ENCODE data around the gene ZNF138.

Gene ZNF138

DNA sequence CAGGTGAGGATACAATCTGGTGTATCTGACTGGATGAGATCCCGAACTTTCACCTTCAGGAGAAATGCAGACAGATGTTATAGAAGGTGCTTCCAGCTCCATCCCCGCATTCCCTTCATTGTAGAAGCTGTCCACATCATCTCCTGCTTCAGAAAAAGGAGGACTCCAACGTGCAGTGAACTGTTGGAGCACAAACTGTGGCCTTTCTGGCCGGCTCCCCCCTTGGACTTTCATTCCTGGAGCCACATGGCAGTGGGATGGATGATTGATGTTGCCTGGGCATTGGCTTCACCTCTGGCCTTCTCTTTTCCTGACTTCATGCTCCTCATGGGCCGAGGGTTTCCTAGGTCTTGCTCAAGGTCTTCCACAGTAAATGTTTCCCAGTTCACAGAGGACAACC is 79.3 kb downstream of the ZNF138 start:
- Histone ChIP-seq H2BK12ac (ENCODE audit: low read length) (no peak overlapping the region), H3K14ac (ENCODE audit: low read length) (no peak overlapping the region), H3K4me3 (ENCODE audit: low read depth, low read length) (no peak overlapping the region), H3K79me1 (ENCODE audit: low read length) (no peaks in the 10 kb centered on the region), H3K27me3 (ENCODE audit: insufficient read depth, low read length) (no peaks in the 10 kb centered on the region), H2BK5ac (ENCODE audit: low read depth, low read length, poor library complexity) (no peak overlapping the region), H3K4ac (ENCODE audit: low read depth, low read length) (no peak overlapping the region), H3K9me3 (ENCODE audit: insufficient read depth, low read depth, low read length) (peaks cover 54% of the 10 kb centered on the region), H4K8ac (ENCODE audit: low read depth, low read length) (no peak overlapping the region), H3K36me3 (ENCODE audit: control insufficient read depth in 1 of 2, insufficient read depth in 2 of 2, low read length in 2 of 2) (no peaks in the 10 kb centered on the region), H2AFZ (ENCODE audit: insufficient read depth, low read length, poor library complexity) (no peak overlapping the region), H3K79me2 (ENCODE audit: control insufficient read depth, insufficient read depth, low read length, poor library complexity) (no peaks in the 10 kb centered on the region), H2AK5ac (ENCODE audit: low read length) (no peak overlapping the region), H4K91ac (ENCODE audit: low read depth, low read length) (no peak overlapping the region), H4K12ac (ENCODE audit: low read depth, low read length) (no peak overlapping the region), H2BK120ac (ENCODE audit: insufficient read depth, low read length, poor library complexity) (no peak overlapping the region), H3K23ac (ENCODE audit: low read length) (no peak overlapping the region), H3K9ac (ENCODE audit: low read length) (no peak overlapping the region), H3K4me1 (ENCODE audit: control insufficient read depth in 1 of 2, insufficient read depth in 2 of 2, low read length in 2 of 2) (peaks cover 0 to 4% of the 10 kb centered on the region in 2 experiments), H3K18ac (ENCODE audit: low read length) (no peak overlapping the region), H3K4me2 (ENCODE audit: low read length) (no peak overlapping the region), H3K27ac (ENCODE audit: low read depth, low read length) (no peak overlapping the region)
- WGBS (ENCODE audit: extremely low coverage, insufficient coverage, insufficient read length) = no CpG with 5 or more reads among the region's 5 CpGs
- no peak for DNase-seq

DNA sequence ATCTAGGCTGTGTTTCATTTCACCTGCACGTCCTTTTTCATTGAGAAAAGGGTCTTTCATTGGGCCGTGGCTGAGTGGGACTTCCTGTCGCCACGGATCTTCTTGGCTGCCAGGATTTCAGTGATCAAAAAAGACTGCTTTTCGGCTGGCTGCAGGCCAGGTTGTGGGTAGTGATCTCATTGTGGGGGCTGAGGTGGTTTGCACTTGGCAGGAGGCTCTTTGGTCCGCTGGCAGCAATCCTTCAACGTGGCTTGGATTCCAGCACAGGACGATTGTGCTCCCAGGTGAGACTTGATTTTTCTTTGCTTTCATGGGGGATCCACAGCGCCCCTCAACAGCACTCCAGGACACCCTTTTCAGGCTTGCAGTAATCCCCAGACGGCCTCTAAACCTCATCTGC is 79.9 kb downstream of the ZNF138 start:
- Histone ChIP-seq H2BK12ac (ENCODE audit: low read length) (no peak overlapping the region), H3K9me3 (ENCODE audit: insufficient read depth, low read depth, low read length) (peaks cover 52% of the 10 kb centered on the region), H3K4me1 (ENCODE audit: control insufficient read depth in 1 of 2, insufficient read depth in 2 of 2, low read length in 2 of 2) (peaks cover 0 to 4% of the 10 kb centered on the region in 2 experiments), H3K23ac (ENCODE audit: low read length) (no peak overlapping the region), H2AFZ (ENCODE audit: insufficient read depth, low read length, poor library complexity) (no peak overlapping the region), H3K27me3 (ENCODE audit: insufficient read depth, low read length) (no peaks in the 10 kb centered on the region), H3K4me3 (ENCODE audit: low read depth, low read length) (no peak overlapping the region), H3K79me1 (ENCODE audit: low read length) (no peaks in the 10 kb centered on the region), H4K8ac (ENCODE audit: low read depth, low read length) (no peak overlapping the region), H3K4ac (ENCODE audit: low read depth, low read length) (no peak overlapping the region), H3K79me2 (ENCODE audit: control insufficient read depth, insufficient read depth, low read length, poor library complexity) (no peaks in the 10 kb centered on the region), H2BK120ac (ENCODE audit: insufficient read depth, low read length, poor library complexity) (no peak overlapping the region), H4K91ac (ENCODE audit: low read depth, low read length) (no peak overlapping the region), H3K18ac (ENCODE audit: low read length) (no peak overlapping the region), H2AK5ac (ENCODE audit: low read length) (no peak overlapping the region), H3K14ac (ENCODE audit: low read length) (no peak overlapping the region), H4K12ac (ENCODE audit: low read depth, low read length) (no peak overlapping the region), H3K4me2 (ENCODE audit: low read length) (no peak overlapping the region), H3K9ac (ENCODE audit: low read length) (no peak overlapping the region), H2BK5ac (ENCODE audit: low read depth, low read length, poor library complexity) (no peak overlapping the region), H3K36me3 (ENCODE audit: control insufficient read depth in 1 of 2, insufficient read depth in 2 of 2, low read length in 2 of 2) (no peaks in the 10 kb centered on the region), H3K27ac (ENCODE audit: low read depth, low read length) (no peak overlapping the region)
- DNase-seq = no peak
- no CpG with 5 or more reads among the region's 10 CpGs for WGBS (ENCODE audit: extremely low coverage, insufficient coverage, insufficient read length)

DNA sequence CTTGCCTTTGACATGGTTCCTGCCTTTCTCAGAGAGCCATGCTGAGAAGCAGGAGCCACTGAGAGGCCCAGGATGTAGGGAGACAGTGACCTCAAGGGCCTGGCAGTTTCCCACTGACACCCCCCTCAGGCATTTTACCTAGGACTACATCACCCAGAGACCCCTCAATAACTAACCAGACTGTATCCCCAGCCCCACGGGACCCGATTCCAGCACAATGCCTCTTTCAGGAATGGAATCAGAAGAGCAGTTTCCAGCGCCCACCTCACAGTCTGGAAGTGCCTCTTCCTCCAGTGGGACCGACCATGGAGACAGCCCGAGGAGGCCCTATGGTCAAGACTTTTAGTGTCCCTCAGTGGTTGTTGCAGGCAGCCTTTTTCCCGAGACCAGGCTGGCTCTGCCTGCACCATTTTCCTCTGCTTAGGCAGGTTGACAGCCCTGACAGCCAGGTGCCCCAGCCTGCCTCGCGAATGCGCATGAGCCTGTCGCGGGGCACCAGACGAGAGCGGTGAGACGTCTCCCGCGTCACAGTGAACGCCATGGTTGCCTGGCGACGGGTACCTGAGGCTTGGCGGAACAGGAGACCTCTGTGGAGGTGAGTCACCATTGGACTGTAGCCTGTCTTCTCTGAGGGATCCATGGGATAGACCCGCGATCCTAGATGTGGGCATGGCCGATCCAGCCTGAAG is 80.5 kb downstream of the ZNF138 start:
- H3K9ac ChIP-seq (ENCODE audit: low read length) = no peak overlapping the region
- H2AK5ac ChIP-seq (ENCODE audit: low read length) = no peak overlapping the region
- no peak overlapping the region for H3K27ac ChIP-seq (ENCODE audit: low read depth, low read length)
- no peaks in the 10 kb centered on the region for H3K79me2 ChIP-seq (ENCODE audit: control insufficient read depth, insufficient read depth, low read length, poor library complexity)
- H3K9me3 ChIP-seq (ENCODE audit: insufficient read depth, low read depth, low read length) = peaks cover 53% of the 10 kb centered on the region
- H2BK120ac ChIP-seq (ENCODE audit: insufficient read depth, low read length, poor library complexity) = no peak overlapping the region
- H3K36me3 ChIP-seq (ENCODE audit: control insufficient read depth in 1 of 2, insufficient read depth in 2 of 2, low read length in 2 of 2) = no peaks in the 10 kb centered on the region
- H3K4me1 ChIP-seq (ENCODE audit: control insufficient read depth in 1 of 2, insufficient read depth in 2 of 2, low read length in 2 of 2) = peaks cover 0 to 4% of the 10 kb centered on the region in 2 experiments
- no peak overlapping the region for H3K18ac ChIP-seq (ENCODE audit: low read length)
- no peak overlapping the region for H3K23ac ChIP-seq (ENCODE audit: low read length)
- no peaks in the 10 kb centered on the region for H3K27me3 ChIP-seq (ENCODE audit: insufficient read depth, low read length)
- H3K4ac ChIP-seq (ENCODE audit: low read depth, low read length) = no peak overlapping the region
- H4K12ac ChIP-seq (ENCODE audit: low read depth, low read length) = no peak overlapping the region
- WGBS (ENCODE audit: extremely low coverage, insufficient coverage, insufficient read length) = no CpG with 5 or more reads among the region's 23 CpGs
- no peak overlapping the region for H2AFZ ChIP-seq (ENCODE audit: insufficient read depth, low read length, poor library complexity)
- H2BK12ac ChIP-seq (ENCODE audit: low read length) = no peak overlapping the region
- no peak overlapping the region for H3K4me3 ChIP-seq (ENCODE audit: low read depth, low read length)
- no peak overlapping the region for H4K91ac ChIP-seq (ENCODE audit: low read depth, low read length)
- H3K14ac ChIP-seq (ENCODE audit: low read length) = no peak overlapping the region
- no peak for DNase-seq
- no peak overlapping the region for H4K8ac ChIP-seq (ENCODE audit: low read depth, low read length)
- H2BK5ac ChIP-seq (ENCODE audit: low read depth, low read length, poor library complexity) = no peak overlapping the region
- H3K79me1 ChIP-seq (ENCODE audit: low read length) = no peaks in the 10 kb centered on the region
- H3K4me2 ChIP-seq (ENCODE audit: low read length) = no peak overlapping the region

DNA sequence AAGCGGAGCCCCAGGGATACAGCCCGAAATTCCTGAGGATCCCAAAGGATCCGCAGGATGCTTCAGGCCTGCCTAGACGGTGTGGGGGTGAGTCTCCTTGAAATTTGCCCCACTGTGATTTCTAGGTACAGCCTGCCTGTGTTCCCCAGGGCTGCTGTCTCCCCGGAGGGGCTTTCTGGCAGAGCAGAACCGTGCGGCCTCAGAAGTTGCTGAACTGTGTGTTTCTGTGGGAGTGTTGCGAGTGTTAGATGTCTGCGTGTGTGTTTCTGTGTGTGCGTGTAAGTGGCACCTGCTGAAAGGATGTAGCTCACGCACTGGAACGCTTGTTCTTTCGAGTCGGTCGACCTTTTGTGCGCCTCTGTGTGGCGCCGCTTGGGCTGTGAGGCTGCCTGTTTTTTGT is 81.0 kb downstream of the ZNF138 start:
- Histone ChIP-seq H4K8ac (ENCODE audit: low read depth, low read length) (no peak overlapping the region), H3K4me1 (ENCODE audit: control insufficient read depth in 1 of 2, insufficient read depth in 2 of 2, low read length in 2 of 2) (peaks cover 0 to 4% of the 10 kb centered on the region in 2 experiments), H3K79me2 (ENCODE audit: control insufficient read depth, insufficient read depth, low read length, poor library complexity) (no peaks in the 10 kb centered on the region), H3K36me3 (ENCODE audit: control insufficient read depth in 1 of 2, insufficient read depth in 2 of 2, low read length in 2 of 2) (no peaks in the 10 kb centered on the region), H3K79me1 (ENCODE audit: low read length) (no peaks in the 10 kb centered on the region), H2BK5ac (ENCODE audit: low read depth, low read length, poor library complexity) (no peak overlapping the region), H4K12ac (ENCODE audit: low read depth, low read length) (no peak overlapping the region), H3K27ac (ENCODE audit: low read depth, low read length) (no peak overlapping the region), H4K91ac (ENCODE audit: low read depth, low read length) (no peak overlapping the region), H3K4me3 (ENCODE audit: low read depth, low read length) (no peak overlapping the region), H3K18ac (ENCODE audit: low read length) (no peak overlapping the region), H3K4me2 (ENCODE audit: low read length) (no peak overlapping the region), H3K27me3 (ENCODE audit: insufficient read depth, low read length) (no peaks in the 10 kb centered on the region), H3K9ac (ENCODE audit: low read length) (no peak overlapping the region), H3K23ac (ENCODE audit: low read length) (no peak overlapping the region), H3K9me3 (ENCODE audit: insufficient read depth, low read depth, low read length) (peaks cover 54% of the 10 kb centered on the region), H3K14ac (ENCODE audit: low read length) (no peak overlapping the region), H2AK5ac (ENCODE audit: low read length) (no peak overlapping the region), H2BK12ac (ENCODE audit: low read length) (no peak overlapping the region), H3K4ac (ENCODE audit: low read depth, low read length) (no peak overlapping the region), H2AFZ (ENCODE audit: insufficient read depth, low read length, poor library complexity) (no peak overlapping the region), H2BK120ac (ENCODE audit: insufficient read depth, low read length, poor library complexity) (no peak overlapping the region)
- no CpG with 5 or more reads among the region's 18 CpGs for WGBS (ENCODE audit: extremely low coverage, insufficient coverage, insufficient read length)
- DNase-seq = no peak
